Gastroesophageal sphincter (tissue), 4 donors: Measurements from ENCODE around the gene RALGAPB. TPM values are rescaled to one million over a fixed set of nuclear protein-coding genes. Genes with fewer than 3 reads are reported as not detected.
"Not testable (repeated sequence)": the region's sequence is repeated elsewhere in the genome, so short reads cannot be mapped to it uniquely, and the experiment has no call there.

Experiments
- ATAC-seq: fragments of 150-250 bp; one replicate; pipeline ENCODE4 v1.9.1; 2016; ENCODE audit warnings: mild to moderate bottlenecking, moderate library complexity
- H3K27ac ChIP-seq, 4 donors: fragments of 200-600 bp; sonication (generic) in 3 of 4; 1 replicate in 3 of 4; 2 replicates in 1 of 4; pipeline ENCODE4 v1.5.1; 2016 to 2019
- H3K27me3 ChIP-seq: fragments of 200-600 bp; sonication (generic); one replicate; pipeline ENCODE4 v1.5.1; 2019
- H3K36me3 ChIP-seq, 2 donors: fragments of 200-600 bp; sonication (generic); one replicate each; pipeline ENCODE4 v1.5.1; 2019; ENCODE audit warnings: control low read depth in 1 of 2
- H3K4me1 ChIP-seq, 3 donors: fragments of 200-600 bp; sonication (generic); 1 replicate in 2 of 3; 2 replicates in 1 of 3; pipeline ENCODE4 v1.5.1; 2016 to 2019; ENCODE audit warnings: control low read depth in 2 of 3
- H3K4me3 ChIP-seq, 2 donors: fragments of 200-600 bp; sonication (generic); one replicate each; pipeline ENCODE4 v1.5.1; 2019; ENCODE audit warnings: mild to moderate bottlenecking in 1 of 2, moderate library complexity in 1 of 2
- H3K9me3 ChIP-seq, 3 donors: fragments of 200-600 bp; sonication (generic); one replicate each; pipeline ENCODE4 v1.5.1; 2017 to 2019; ENCODE audit warnings: control low read depth in 2 of 3
- EP300 ChIP-seq: sonication (generic); formaldehyde crosslinking; IDR thresholded peaks from one replicate; pipeline ENCODE4 v1.6.1; 2017; ENCODE audit warnings: antibody characterized with exemption, mild to moderate bottlenecking
- POLR2A ChIP-seq, 2 donors: fragments of 450-650 bp; IDR thresholded peaks; one replicate each; pipeline ENCODE4 v1.6.1; 2017; ENCODE audit warnings: antibody characterized with exemption in 2 of 2, mild to moderate bottlenecking in 2 of 2, moderate library complexity in 1 of 2
- POLR2AphosphoS5 ChIP-seq: sonication (generic); formaldehyde crosslinking; IDR thresholded peaks from one replicate; pipeline ENCODE4 v1.6.1; 2017; ENCODE audit warnings: antibody characterized with exemption
- WGBS, 2 donors: methylation state at CpG; one replicate each; pipeline ENCODE4 v1.1.5; 2018; ENCODE audit warnings: low coverage in 1 of 2; 5-methylcytosine and 5-hydroxymethylcytosine counted together
- total RNA-seq, 4 donors: library from RNA; depleted of rRNA; stranded (reverse); fragments of >200 nt; gene quantifications; one replicate each; pipeline ENCODE4 v1.1.0, GENCODE V29; 2016
- TF ChIP-seq, protein P1 (sequence below), 4 experiments: fragments of 200-600 bp in 2 of 4; fragments of 450-650 bp in 2 of 4; sonication (generic) in 1 of 4; IDR thresholded peaks; one replicate each; pipeline ENCODE4 v1.5.1; 2017 to 2019; ENCODE audit warnings: antibody characterized with exemption in 4 of 4, mild to moderate bottlenecking in 2 of 4, moderate library complexity in 2 of 4

The RALGAPB gene
- total RNA-seq, 4 donors from 2014 or later: 26.0 to 42.3 (median 36.0) TPM

- Histone ChIP-seq H3K27ac (no peak overlapping the region), H3K4me3 (no peak overlapping the region), H3K4me1 (no peaks in the 10 kb centered on the region), H3K27me3 (peaks cover 53% of the 10 kb centered on the region), H3K9me3 (no peaks in the 10 kb centered on the region), H3K36me3 (no peaks in the 10 kb centered on the region)
- TF ChIP-seq POLR2AphosphoS5: no peak
- no peak for TF ChIP-seq EP300
- no peak for TF ChIP-seq POLR2A (IDR thresholded peaks at IDR 0.05)
- TF ChIP-seq, protein P1, sequence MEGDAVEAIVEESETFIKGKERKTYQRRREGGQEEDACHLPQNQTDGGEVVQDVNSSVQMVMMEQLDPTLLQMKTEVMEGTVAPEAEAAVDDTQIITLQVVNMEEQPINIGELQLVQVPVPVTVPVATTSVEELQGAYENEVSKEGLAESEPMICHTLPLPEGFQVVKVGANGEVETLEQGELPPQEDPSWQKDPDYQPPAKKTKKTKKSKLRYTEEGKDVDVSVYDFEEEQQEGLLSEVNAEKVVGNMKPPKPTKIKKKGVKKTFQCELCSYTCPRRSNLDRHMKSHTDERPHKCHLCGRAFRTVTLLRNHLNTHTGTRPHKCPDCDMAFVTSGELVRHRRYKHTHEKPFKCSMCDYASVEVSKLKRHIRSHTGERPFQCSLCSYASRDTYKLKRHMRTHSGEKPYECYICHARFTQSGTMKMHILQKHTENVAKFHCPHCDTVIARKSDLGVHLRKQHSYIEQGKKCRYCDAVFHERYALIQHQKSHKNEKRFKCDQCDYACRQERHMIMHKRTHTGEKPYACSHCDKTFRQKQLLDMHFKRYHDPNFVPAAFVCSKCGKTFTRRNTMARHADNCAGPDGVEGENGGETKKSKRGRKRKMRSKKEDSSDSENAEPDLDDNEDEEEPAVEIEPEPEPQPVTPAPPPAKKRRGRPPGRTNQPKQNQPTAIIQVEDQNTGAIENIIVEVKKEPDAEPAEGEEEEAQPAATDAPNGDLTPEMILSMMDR (IDR thresholded peaks at IDR 0.05): no peak
- 66 to 71% methylated on average over 3 of the region's 3 CpGs for WGBS, 2 donors
- no peak for ATAC-seq
These were observed 117.5 kb downstream of the RALGAPB start for GRCh38 chr20:38589967-38590675.

GRCh38 chr20:38590676-38591473 is 118.2 kb downstream of the RALGAPB start:
- no peaks in the 10 kb centered on the region for H3K9me3 ChIP-seq

DNA sequence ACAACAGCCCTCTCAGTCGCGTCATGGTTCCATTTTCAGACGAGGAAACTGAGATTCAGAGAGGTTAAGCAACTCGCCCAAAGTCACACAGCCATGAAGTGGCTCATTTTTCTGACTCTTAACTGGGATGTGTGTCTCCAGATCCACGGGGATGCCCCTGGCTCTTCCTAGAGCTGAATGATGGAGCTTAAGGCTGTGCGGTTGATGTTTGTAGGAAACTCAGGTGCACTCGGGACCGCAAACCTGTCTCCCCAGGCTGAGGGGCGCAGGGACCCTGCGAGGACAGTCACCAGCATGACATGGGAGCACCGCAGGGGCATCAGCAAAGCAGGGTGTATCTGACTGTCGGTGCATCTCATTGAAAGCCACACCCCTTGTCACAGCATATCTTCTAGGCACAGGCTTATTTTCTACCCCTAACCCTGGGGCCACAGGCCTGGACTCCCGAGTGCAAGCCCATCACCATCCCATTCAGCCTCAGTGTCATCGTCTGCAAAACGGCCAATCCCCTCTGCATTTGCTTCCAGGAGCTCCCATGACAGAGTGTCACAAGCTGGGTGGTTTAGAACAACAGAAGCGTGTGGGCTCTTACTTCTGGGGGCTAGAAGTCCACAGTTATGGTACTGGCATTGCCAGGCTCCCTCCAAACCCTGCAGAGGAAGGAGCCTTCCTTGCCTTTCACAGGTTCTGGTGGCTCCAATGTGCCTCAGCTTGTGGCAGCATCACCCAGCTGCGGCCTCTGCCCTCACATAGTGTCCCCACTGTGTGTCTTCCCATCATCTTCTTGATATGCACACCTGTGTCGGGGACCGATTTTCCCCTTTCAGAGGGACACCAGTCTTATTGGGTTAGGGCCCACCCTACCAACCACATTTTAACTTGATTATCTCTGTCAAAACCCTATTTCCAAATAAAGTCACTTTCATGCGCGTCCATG is 119.1 kb downstream of the RALGAPB start:
- Histone ChIP-seq H3K36me3 (no peaks in the 10 kb centered on the region), H3K4me1 (no peaks in the 10 kb centered on the region), H3K4me3 (no peak overlapping the region), H3K27ac (no peak overlapping the region), H3K27me3 (peaks cover 42% of the 10 kb centered on the region), H3K9me3 (no peaks in the 10 kb centered on the region)
- 69 to 89% methylated on average over 7 to 11 of the region's 21 CpGs for WGBS, 2 donors
- TF ChIP-seq, protein P1 (IDR thresholded peaks at IDR 0.05): no peak
- TF ChIP-seq POLR2AphosphoS5 (no peak), POLR2A (IDR thresholded peaks at IDR 0.05) (no peak), EP300 (no peak)
- ATAC-seq: no peak

More at GRCh38 chr20:38590676-38591473, 118.2 kb downstream of the RALGAPB start:
- Histone ChIP-seq H3K36me3 (no peaks in the 10 kb centered on the region), H3K27me3 (peaks cover 49% of the 10 kb centered on the region), H3K4me1 (no peaks in the 10 kb centered on the region), H3K27ac (no peak overlapping the region), H3K4me3 (no peak overlapping the region)
- WGBS, 2 donors: 75 to 100% methylated on average over 3 to 5 of the region's 18 CpGs
- TF ChIP-seq POLR2AphosphoS5 (no peak), POLR2A (IDR thresholded peaks at IDR 0.05) (no peak), EP300 (no peak)
- TF ChIP-seq, protein P1 (IDR thresholded peaks at IDR 0.05): no peak
- no peak for ATAC-seq

- not testable (repeated sequence) for H3K27ac ChIP-seq, H3K4me1 ChIP-seq, H3K9me3 ChIP-seq, H3K36me3 ChIP-seq, H3K4me3 ChIP-seq, ATAC-seq
- WGBS, 2 donors: 60 to 83% methylated on average over 2 to 3 of the region's 3 CpGs
- peaks cover 36% of the 10 kb centered on the region for H3K27me3 ChIP-seq
These were observed 119.8 kb downstream of the RALGAPB start for GRCh38 chr20:38592411-38592790.

DNA sequence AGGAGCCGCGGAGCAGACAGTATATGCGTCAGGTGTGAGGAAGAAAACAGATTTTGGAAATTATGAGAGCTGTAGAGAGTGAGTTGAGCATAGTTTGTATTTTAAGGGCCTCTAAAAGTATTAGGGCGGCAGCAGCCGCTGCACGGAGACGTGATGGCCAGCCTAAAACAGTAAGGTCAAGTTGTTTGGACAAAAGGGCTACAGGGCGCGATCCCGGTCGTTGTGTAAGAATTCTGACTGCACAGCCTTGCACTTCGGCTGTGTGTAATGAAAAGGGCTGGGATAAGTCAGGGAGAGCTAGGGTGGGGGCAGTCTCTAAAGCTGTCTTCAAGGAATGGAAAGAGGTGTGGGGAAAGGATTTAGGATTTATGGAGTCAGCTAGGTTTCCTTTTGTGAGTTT is 121.6 kb downstream of the RALGAPB start:
- not testable (repeated sequence) for ATAC-seq
- 53 to 57% methylated on average over 9 to 12 of the region's 12 CpGs for whole genome bisulfite sequencing, 2 donors

DNA sequence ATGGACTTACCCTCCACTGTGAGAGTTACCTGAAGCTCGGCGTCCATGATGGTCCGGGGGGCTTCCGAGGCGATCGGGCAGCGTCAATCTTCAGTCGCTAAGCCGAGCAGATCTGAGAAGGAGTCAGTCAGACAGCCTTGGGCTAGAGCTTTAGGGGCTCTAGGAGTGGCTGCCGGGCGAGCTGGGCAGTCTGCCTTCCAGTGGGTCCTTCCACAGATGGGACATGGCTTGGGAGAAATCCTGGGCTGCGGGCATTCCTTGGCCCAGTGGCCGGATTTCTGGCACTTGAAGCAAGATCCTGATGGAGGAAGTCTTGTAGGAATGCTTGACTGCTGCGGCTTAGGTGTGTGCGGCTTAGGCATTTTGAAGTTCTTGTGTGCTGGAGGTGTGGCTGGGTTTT is 123.2 kb downstream of the RALGAPB start:
- ATAC-seq: not testable (repeated sequence)

More for the DNA sequence above, 121.6 kb downstream of the RALGAPB start:
- H3K27me3 ChIP-seq: peaks cover 23% of the 10 kb centered on the region
- H3K9me3 ChIP-seq, H3K36me3 ChIP-seq, H3K4me3 ChIP-seq, H3K27ac ChIP-seq, H3K4me1 ChIP-seq: not testable (repeated sequence)

More for the DNA sequence above, 123.2 kb downstream of the RALGAPB start:
- H3K27ac ChIP-seq, H3K9me3 ChIP-seq, H3K4me3 ChIP-seq, H3K4me1 ChIP-seq, H3K36me3 ChIP-seq: not testable (repeated sequence)
- WGBS, 2 donors: 83% methylated on average over 2 of the region's 15 CpGs; no CpG with 5 or more reads in 1 of the 2 donors
- H3K27me3 ChIP-seq: peaks cover 33% of the 10 kb centered on the region
